K562 (cell line): ENCODE measurements around the gene IL1RL2. TPM values are rescaled to one million over a fixed set of nuclear protein-coding genes. Genes with fewer than 3 reads are reported as not detected.

Experiments
- ATAC-seq: fragments of 200-7000 bp; cut with Tn5 transposase; 3 replicates; pipeline ENCODE4 v1.9.1; 2020; ENCODE audit warnings: moderate library complexity
- BruUV-seq: library from RNA; stranded (reverse); fragments of 400-500 nt; replicated peaks from 2 replicates; lab custom pipeline; 2021; lab: Mats Ljungman, UMichigan
- CTCF ChIA-PET: fragments of 300-600 bp; formaldehyde crosslinking; extraction: SDS; loops from one replicate; lab custom pipeline; 2021; ENCODE audit warnings: low intra/inter-chr PET ratio; lab: Yijun Ruan, JAX
- POLR2A ChIA-PET: fragments of 300-600, 350-650 bp; sonication (Branson Sonifier 250); formaldehyde crosslinking; extraction: SDS; loops from one replicate; lab custom pipeline; 2021; ENCODE audit warnings: antibody characterized with exemption, inconsistent platforms; lab: Yijun Ruan, JAX
- DNase-seq, 4 experiments: peaks; one replicate each; pipeline versions ENCODE4 v3.0.0 to v3.0.0-alpha.2; 2011 to 2018; ENCODE audit warnings: low spot score in 3 of 4, mixed read lengths in 3 of 4; ENCODE audit errors: extremely low read depth in 1 of 4
- FAIRE-seq: peaks from 2 replicates; lab custom pipeline; 2011; peaks lifted over from hg19 to GRCh38; lab: Jason Lieb, UNC
- H2AFZ ChIP-seq: 2 replicates; pipeline ENCODE4 v1.6.0; 2011; ENCODE audit warnings: low read depth, low read length, control low read depth, inconsistent platforms
- H3K27ac ChIP-seq: fragments of 200-600 bp; 3 replicates; pipeline ENCODE4 v1.8.0; 2011; ENCODE audit warnings: low read depth, mild to moderate bottlenecking, control low read depth, inconsistent platforms, low read length, moderate library complexity, mixed read lengths; ENCODE audit errors: extremely low read depth
- H3K27me3 ChIP-seq, 2 experiments: fragments of 300-600 bp in 1 of 2; 2 replicates in 1 of 2; 3 replicates in 1 of 2; pipeline versions ENCODE4 v1.6.0 to v1.8.0; 2011; ENCODE audit warnings: inconsistent platforms in 2 of 2, low read length in 2 of 2, mild to moderate bottlenecking in 1 of 2, mixed read lengths in 1 of 2, moderate library complexity in 1 of 2; ENCODE audit not compliant: control insufficient read depth in 2 of 2, insufficient read depth in 2 of 2
- H3K36me3 ChIP-seq: fragments of 300-600 bp; 3 replicates; pipeline ENCODE4 v1.8.0; 2011; ENCODE audit warnings: mild to moderate bottlenecking, low read length, inconsistent platforms; ENCODE audit not compliant: control insufficient read depth, insufficient read depth
- H3K4me1 ChIP-seq, 2 experiments: fragments of 200-600 bp in 1 of 2; replicated peaks in 1 of 2; 2 replicates in 1 of 2; 3 replicates in 1 of 2; pipeline versions ENCODE4 v1.5.1 to v1.8.0; 2011; ENCODE audit warnings: inconsistent platforms in 2 of 2, low read length in 2 of 2, mild to moderate bottlenecking in 1 of 2, mixed read lengths in 1 of 2, moderate library complexity in 1 of 2; ENCODE audit not compliant: control insufficient read depth in 2 of 2, insufficient read depth in 2 of 2
- H3K4me2 ChIP-seq: 2 replicates; pipeline ENCODE4 v1.6.1; 2011; ENCODE audit warnings: low read length, control low read depth, inconsistent platforms, mixed read lengths; ENCODE audit not compliant: insufficient read depth
- H3K4me3 ChIP-seq: fragments of 200-600 bp; sonication (generic), shearing (Covaris generic); 2 replicates; pipeline ENCODE4 v1.5.1; 2016; ENCODE audit warnings: control low read depth, inconsistent platforms
- H3K79me2 ChIP-seq: fragments of 200-600 bp; 3 replicates; pipeline ENCODE4 v1.8.0; 2011; ENCODE audit warnings: low read length, inconsistent platforms; ENCODE audit not compliant: control insufficient read depth, insufficient read depth
- H3K9ac ChIP-seq, 2 experiments: 2 replicates each; pipeline versions ENCODE4 v1.6.0 to v1.6.1; 2011; ENCODE audit warnings: low read depth in 2 of 2, low read length in 2 of 2, control low read depth in 1 of 2, inconsistent platforms in 1 of 2, mild to moderate bottlenecking in 1 of 2, mixed read lengths in 1 of 2; ENCODE audit not compliant: insufficient read depth in 1 of 2
- H3K9me1 ChIP-seq: one replicate; pipeline ENCODE4 v1.6.0; 2011; ENCODE audit warnings: inconsistent platforms, mild to moderate bottlenecking, low read length, moderate library complexity; ENCODE audit not compliant: control insufficient read depth, insufficient read depth
- H3K9me3 ChIP-seq: replicated peaks from 2 replicates; pipeline ENCODE4 v1.5.1; 2011; ENCODE audit warnings: low read depth, low read length, inconsistent platforms; ENCODE audit not compliant: control insufficient read depth, insufficient read depth
- H4K20me1 ChIP-seq: replicated peaks from 2 replicates; pipeline ENCODE4 v1.6.1; 2011; ENCODE audit warnings: low read length, inconsistent platforms, mixed read lengths; ENCODE audit not compliant: control insufficient read depth, insufficient read depth
- ARID1B ChIP-seq: fragments of 450-650 bp; IDR thresholded peaks from 2 replicates; pipeline ENCODE4 v1.6.1; 2016; ENCODE audit warnings: antibody characterized with exemption, mild to moderate bottlenecking, inconsistent platforms
- CBFA2T2 ChIP-seq: fragments of 450-650 bp; conservative IDR thresholded peaks from 2 replicates; pipeline ENCODE4 v1.6.1; 2017; ENCODE audit warnings: mild to moderate bottlenecking
- CEBPB ChIP-seq: fragments of 450-650 bp; IDR thresholded peaks from 2 replicates; pipeline ENCODE4 v1.6.1; 2016; ENCODE audit warnings: missing genetic modification characterization, missing compliant biosample characterization
- COPS2 ChIP-seq: fragments of 450-650 bp; conservative IDR thresholded peaks from 2 replicates; pipeline ENCODE4 v1.6.1; 2016; ENCODE audit warnings: mild to moderate bottlenecking, moderate library complexity
- DPF2 ChIP-seq: fragments of 450-650 bp; IDR thresholded peaks from 2 replicates; pipeline ENCODE4 v1.6.1; 2016
- ELF4 ChIP-seq: fragments of 450-650 bp; formaldehyde crosslinking; IDR thresholded peaks from 2 replicates; pipeline ENCODE4 v1.4.0; 2022; ENCODE audit warnings: missing genetic modification characterization
- ETS1 ChIP-seq: conservative IDR thresholded peaks from 2 replicates; pipeline ENCODE4 v1.6.1; 2011; ENCODE audit warnings: low read depth, mild to moderate bottlenecking, low read length; ENCODE audit not compliant: control insufficient read depth
- GABPA ChIP-seq: fragments of 200-800 bp; sonication (Bioruptor generic); conservative IDR thresholded peaks from 2 replicates; pipeline ENCODE4 v1.6.1; 2016; ENCODE audit warnings: low read depth, missing genetic modification characterization, missing compliant biosample characterization
- HIVEP1 ChIP-seq: fragments of 250-450 bp; sonication (Bioruptor Pico); IDR thresholded peaks from 2 replicates; pipeline ENCODE4 v1.4.0; 2020; ENCODE audit warnings: mild to moderate bottlenecking
- MEIS2 ChIP-seq: fragments of 450-650 bp; IDR thresholded peaks from 2 replicates; pipeline ENCODE4 v1.6.1; 2014; ENCODE audit warnings: mild to moderate bottlenecking; ENCODE audit not compliant: partially characterized antibody
- NR2C2 ChIP-seq, 2 experiments: fragments of 200-800 bp in 1 of 2; sonication (Bioruptor generic) in 1 of 2; sonication (generic) in 1 of 2; formaldehyde crosslinking in 1 of 2; IDR thresholded peaks; 2 replicates each; pipeline versions ENCODE4 v1.6.1 to v1.8.0; 2016 to 2022; ENCODE audit warnings: mild to moderate bottlenecking in 1 of 2, missing compliant biosample characterization in 1 of 2, missing genetic modification characterization in 1 of 2, missing genetic modification reagents in 1 of 2
- PBX2 ChIP-seq, 2 experiments: IDR thresholded peaks in 1 of 2; conservative IDR thresholded peaks in 1 of 2; 2 replicates each; pipeline ENCODE4 v1.6.1; 2016; ENCODE audit warnings: low read depth in 2 of 2, mild to moderate bottlenecking in 1 of 2, missing compliant biosample characterization in 1 of 2, missing genetic modification characterization in 1 of 2, moderate library complexity in 1 of 2
- PKNOX1 ChIP-seq: fragments of 450-650 bp; IDR thresholded peaks from 2 replicates; pipeline ENCODE4 v1.6.1; 2016
- POLR2H ChIP-seq: IDR thresholded peaks from 2 replicates; pipeline ENCODE4 v1.6.1; 2016; ENCODE audit warnings: missing genetic modification characterization, low read depth, mild to moderate bottlenecking, control low read depth, missing compliant biosample characterization, moderate library complexity
- RCOR1 ChIP-seq, 2 experiments: IDR thresholded peaks; 2 replicates each; pipeline ENCODE4 v1.6.1; 2012; ENCODE audit warnings: low read depth in 2 of 2, low read length in 2 of 2, borderline replicate concordance in 1 of 2, improper control_type of control experiment in 1 of 2
- U2AF2 ChIP-seq: fragments of 200-400 bp; formaldehyde crosslinking; optimal IDR thresholded peaks from 2 replicates; pipeline ENCODE3; 2017; ENCODE audit warnings: low read depth, mild to moderate bottlenecking, low read length
- ZNF121 ChIP-seq: sonication (generic); formaldehyde crosslinking; conservative IDR thresholded peaks from 2 replicates; pipeline ENCODE4 v1.8.0; 2022; ENCODE audit warnings: missing genetic modification reagents
- WGBS: fragments of 100-300 bp; shearing (Covaris generic); methylation state at CpG from one replicate; pipeline ENCODE4 v1.1.6; 2016; ENCODE audit warnings: low coverage, mixed read lengths; ENCODE audit not compliant: insufficient coverage; ENCODE audit errors: missing lambda C conversion rate; 5-methylcytosine and 5-hydroxymethylcytosine counted together
- in situ Hi-C: fragments of 300-500 bp; cut with MboI; formaldehyde crosslinking; loops from 4 replicates; pipeline ENCODE4 v1.15.0; 2018; ENCODE audit warnings: inconsistent platforms, mixed read lengths
- intact Hi-C: fragments of 100-400 bp; cut with micrococcal nuclease; formaldehyde crosslinking; loops from 2 replicates; pipeline ENCODE4 v1.14.2; 2022
- polyA plus RNA-seq, 8 experiments: library from polyadenylated mRNA; depleted of rRNA in 4 of 8; stranded (reverse) in 5 of 8; unstranded in 3 of 8; fragments of >200 nt; fragmentation: Nextera tagmentation in 2 of 8; fragmentation: Illumina TruSeq in 1 of 8; extraction: Ambion mirVana in 2 of 8; extraction: Trizol in 1 of 8; gene quantifications; 2 replicates each; pipeline versions ENCODE4 v1.2.1 to v1.2.3, GENCODE V29; 2011 to 2014; ENCODE audit warnings: inconsistent platforms in 1 of 8, missing spikeins in 1 of 8
- total RNA-seq, 7 experiments: library from RNA; depleted of rRNA in 6 of 7; stranded (reverse); fragments of >200 nt in 6 of 7; fragmentation: Illumina TruSeq in 2 of 7; extraction: Trizol in 2 of 7; gene quantifications; 2 replicates each; pipeline versions ENCODE4 v1.2.1 to v1.2.3, GENCODE V29; 2011 to 2021; ENCODE audit warnings: low replicate concordance in 1 of 7

The IL1RL2 gene
- total and polyA plus RNA-seq, 9 of the 15 experiments (the other 6 are each of a cell fraction or from before 2014, with no cell fraction given): not detected

GRCh38 chr2:102138331-102138730 is 48.5 kb upstream of the IL1RL2 start:
- no peak overlapping the region for H3K4me3 ChIP-seq
- no peak for DNase-seq
- no peak overlapping the region for H3K4me2 ChIP-seq
- ATAC-seq: no peak
- H3K27me3 ChIP-seq: no peaks in the 10 kb centered on the region; a peak in 1 of 5 replicates
- H3K79me2 ChIP-seq: no peaks in the 10 kb centered on the region
- ChIA-PET POLR2A (no interaction called here), CTCF (no interaction called here)
- no peaks in the 10 kb centered on the region for H4K20me1 ChIP-seq
- BruUV-seq: no TSS peak
- in situ Hi-C loops (no loop called here), intact Hi-C loops (no loop called here)
- no peaks in the 10 kb centered on the region for H3K36me3 ChIP-seq
- WGBS: 4% methylated on average over 4 of the region's 4 CpGs
- FAIRE-seq: peak; percentile 23
- 0 out of 2 replicates have a peak, but pooled peaks cover under 1% of the 10 kb centered on the region for H3K9me3 ChIP-seq
- no peaks in the 10 kb centered on the region for H3K9me1 ChIP-seq
- peaks cover 11% of the 10 kb centered on the region in 2 experiments for H3K4me1 ChIP-seq
- H3K9ac ChIP-seq: no peak overlapping the region
- H3K27ac ChIP-seq: no peak overlapping the region
- no peak overlapping the region for H2AFZ ChIP-seq
- peak; percentile 68 for TF ChIP-seq MEIS2
- TF ChIP-seq CBFA2T2: 0 out of 2 replicates have a peak, but pooled peaks have one; percentile 6
- no peak for TF ChIP-seq PBX2 (CRISPR knock-in tag; IDR thresholded peaks at IDR 0.05; ENCODE audit: low read depth)
- peak; percentile 94 for TF ChIP-seq PBX2 (tag; conservative IDR thresholded peaks at IDR 0.05; ENCODE audit: low read depth)
- no peak for TF ChIP-seq NR2C2 (CRISPR knock-in tag; IDR thresholded peaks at IDR 0.05)
- peak; percentile 19; the same call in 1 of the 2 replicates for TF ChIP-seq NR2C2 (tag; IDR thresholded peaks at IDR 0.05)
- TF ChIP-seq CEBPB (tag): peak; percentile 33; the same call in 1 of the 2 replicates
- TF ChIP-seq POLR2H (tag): no peak
- TF ChIP-seq DPF2: peak; percentile 21; the same call in 1 of the 2 replicates
- no peak for TF ChIP-seq ZNF121 (CRISPR knock-in tag)
- no peak for TF ChIP-seq HIVEP1 (CRISPR knock-in tag)
- TF ChIP-seq ETS1: no peak
- TF ChIP-seq ELF4: no peak
- TF ChIP-seq PKNOX1: peak; percentile 95
- peak; percentile 59 for TF ChIP-seq GABPA (tag)
- no peak for TF ChIP-seq U2AF2
- TF ChIP-seq RCOR1 (IDR thresholded peaks at IDR 0.05; ENCODE audit: borderline replicate concordance in 1 of 2, low read depth in 2 of 2, low read length in 2 of 2): 0 out of 4 replicates have a peak, but pooled peaks of 1 of the 2 experiments have one; percentile 9
- TF ChIP-seq COPS2: no peak
- peak; percentile 45; the same call in 1 of the 2 replicates for TF ChIP-seq ARID1B
